ENCODE measurements around the gene ANKS1B. TPM values are rescaled to one million over a fixed set of nuclear protein-coding genes. Genes with fewer than 3 reads are reported as not detected.
"Not testable (repeated sequence)": the region's sequence is repeated elsewhere in the genome, so short reads cannot be mapped to it uniquely, and the experiment has no call there.

ANKS1B gene
- total RNA-seq, 1 experiment from 2014 or later, result 15.1 TPM

- DNase-seq (ENCODE audit: low read depth, low spot score), result peak; percentile 47
Measured at GRCh38 chr12:99334285-99335056, 650.3 kb downstream of the ANKS1B start.

DNA sequence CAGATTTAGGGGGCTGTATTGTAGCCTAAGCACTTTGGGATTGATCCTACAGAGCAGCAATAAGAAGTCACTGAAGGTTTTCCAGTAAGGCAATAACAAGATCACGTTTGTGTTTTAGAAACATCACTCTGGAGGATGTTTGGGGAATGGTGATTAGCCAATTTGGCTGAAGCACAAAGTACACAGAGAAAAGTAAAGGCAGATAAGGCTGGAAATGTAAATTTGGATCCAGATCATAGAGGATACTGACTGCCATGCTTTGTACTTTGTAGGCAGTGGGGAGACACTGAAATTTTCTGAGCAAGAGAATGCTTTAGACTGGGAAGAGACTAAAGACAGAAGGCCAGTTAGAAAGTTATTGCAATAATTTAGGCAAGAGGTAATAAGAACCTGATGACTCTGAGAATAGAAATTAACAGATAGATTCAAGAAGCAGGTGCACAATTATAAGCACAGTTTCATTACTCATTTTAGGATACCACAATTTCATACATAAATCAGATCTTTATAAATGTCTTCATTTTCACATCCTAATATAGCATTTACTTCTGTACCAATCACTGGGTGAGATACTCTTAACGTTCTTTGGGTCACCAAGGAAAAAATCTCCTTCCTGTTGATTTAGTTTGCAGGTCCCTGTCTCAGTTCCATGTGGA, 651.7 kb downstream of the ANKS1B start:
- in situ Hi-C loops (cut with HindIII; ENCODE audit: low pct_unique_long_range_greater_than_20kb, low sequenced_read_pairs), result no loop called here
- DNase-seq (ENCODE audit: low read depth, low spot score), result no peak

More at GRCh38 chr12:99334285-99335056, 650.3 kb downstream of the ANKS1B start:
- in situ Hi-C loops (cut with HindIII; ENCODE audit: low pct_unique_long_range_greater_than_20kb, low sequenced_read_pairs), result no loop called here

GRCh38 chr12:99330216-99330615, 654.5 kb downstream of the ANKS1B start:
- DNase-seq (ENCODE audit: low read depth, low spot score), result no peak
- in situ Hi-C loops (cut with HindIII; ENCODE audit: low pct_unique_long_range_greater_than_20kb, low sequenced_read_pairs), result no loop called here

GRCh38 chr12:99321210-99321609, 663.5 kb downstream of the ANKS1B start:
- in situ Hi-C loops (cut with HindIII; ENCODE audit: low pct_unique_long_range_greater_than_20kb, low sequenced_read_pairs); DNase-seq (ENCODE audit: low read depth, low spot score): not testable (repeated sequence)

DNA sequence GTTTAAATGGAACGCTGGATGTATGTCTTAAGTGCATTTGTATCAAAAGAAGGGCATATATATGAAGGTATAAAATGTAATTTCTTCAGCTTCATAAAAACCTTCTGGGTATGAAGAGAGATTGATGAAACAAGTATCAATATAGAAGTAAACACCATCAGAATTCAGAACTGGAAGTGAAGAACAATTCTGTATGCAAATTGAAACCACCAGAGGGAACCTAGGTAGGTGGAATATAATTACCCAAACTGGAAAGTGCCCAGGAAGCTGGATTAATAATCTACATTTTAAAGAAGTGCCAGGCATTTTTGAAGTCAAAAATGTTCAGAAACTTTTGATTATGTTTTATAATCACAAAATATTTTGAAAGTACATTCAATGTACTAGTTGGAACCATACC, 673.4 kb downstream of the ANKS1B start:
- in situ Hi-C loops (cut with HindIII; ENCODE audit: low pct_unique_long_range_greater_than_20kb, low sequenced_read_pairs), result no loop called here

GRCh38 chr12:99309812-99310211, 674.9 kb downstream of the ANKS1B start:
- in situ Hi-C loops (cut with HindIII; ENCODE audit: low pct_unique_long_range_greater_than_20kb, low sequenced_read_pairs), result no loop called here
- DNase-seq (ENCODE audit: low read depth, low spot score), result no peak

More for the DNA sequence above, 673.4 kb downstream of the ANKS1B start:
- no peak for DNase-seq (ENCODE audit: low read depth, low spot score)

DNA sequence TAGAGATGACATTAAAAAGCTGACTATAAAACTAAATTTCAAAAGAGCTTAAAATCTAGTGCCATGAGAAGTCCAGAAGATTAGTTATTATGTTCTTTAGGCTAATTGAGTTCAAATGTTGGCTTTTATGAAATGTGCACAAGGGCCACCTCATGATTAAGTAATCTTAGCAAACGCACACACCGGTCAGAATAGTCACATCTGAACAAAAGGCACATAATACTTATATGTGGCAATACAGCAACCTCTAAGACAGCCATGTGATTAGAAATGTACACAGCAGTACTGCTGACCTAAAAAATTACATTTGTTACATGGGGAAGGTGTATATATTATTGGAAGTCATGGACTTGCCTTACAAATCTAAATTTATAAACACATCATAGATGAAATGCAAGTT, 681.9 kb downstream of the ANKS1B start:
- in situ Hi-C loops (cut with HindIII; ENCODE audit: low pct_unique_long_range_greater_than_20kb, low sequenced_read_pairs), result no loop called here

GRCh38 chr12:99287136-99287535, 697.6 kb downstream of the ANKS1B start:
- DNase-seq (ENCODE audit: low read depth, low spot score), result peak; percentile 62
- in situ Hi-C loops (cut with HindIII; ENCODE audit: low pct_unique_long_range_greater_than_20kb, low sequenced_read_pairs), result no loop called here

More for the DNA sequence above, 681.9 kb downstream of the ANKS1B start:
- DNase-seq (ENCODE audit: low read depth, low spot score), result no peak

GRCh38 chr12:99284161-99284560, 700.6 kb downstream of the ANKS1B start:
- in situ Hi-C loops (cut with HindIII; ENCODE audit: low pct_unique_long_range_greater_than_20kb, low sequenced_read_pairs), result no loop called here
- DNase-seq (ENCODE audit: low read depth, low spot score), result no peak

- no peak for DNase-seq (ENCODE audit: low read depth, low spot score)
- in situ Hi-C loops (cut with HindIII; ENCODE audit: low pct_unique_long_range_greater_than_20kb, low sequenced_read_pairs), result no loop called here
Measured at GRCh38 chr12:99282624-99283023, 702.1 kb downstream of the ANKS1B start.

GRCh38 chr12:99282086-99282485, 702.6 kb downstream of the ANKS1B start:
- DNase-seq (ENCODE audit: low read depth, low spot score), result no peak
- in situ Hi-C loops (cut with HindIII; ENCODE audit: low pct_unique_long_range_greater_than_20kb, low sequenced_read_pairs), result no loop called here

DNA sequence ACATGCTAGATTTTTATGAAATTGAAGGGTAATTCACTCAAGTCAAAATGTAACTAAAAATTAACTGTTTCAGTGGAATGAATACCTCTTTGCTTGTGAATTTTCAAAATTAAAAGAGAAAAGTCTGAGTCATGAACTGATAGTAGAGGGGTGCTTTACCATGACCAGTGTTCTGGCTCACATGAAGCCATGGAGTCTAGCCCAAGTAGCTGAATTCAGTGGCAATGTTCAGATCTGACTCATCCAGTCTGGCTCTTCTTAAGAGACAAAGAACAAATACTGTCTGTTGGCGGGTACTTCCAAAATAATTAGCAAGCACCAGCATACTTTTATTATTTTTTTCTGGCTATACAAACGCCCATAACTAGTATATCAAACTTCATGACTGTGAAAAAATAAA, 703.5 kb downstream of the ANKS1B start:
- peak; percentile 36 for DNase-seq (ENCODE audit: low read depth, low spot score)
- in situ Hi-C loops (cut with HindIII; ENCODE audit: low pct_unique_long_range_greater_than_20kb, low sequenced_read_pairs), result no loop called here

DNA sequence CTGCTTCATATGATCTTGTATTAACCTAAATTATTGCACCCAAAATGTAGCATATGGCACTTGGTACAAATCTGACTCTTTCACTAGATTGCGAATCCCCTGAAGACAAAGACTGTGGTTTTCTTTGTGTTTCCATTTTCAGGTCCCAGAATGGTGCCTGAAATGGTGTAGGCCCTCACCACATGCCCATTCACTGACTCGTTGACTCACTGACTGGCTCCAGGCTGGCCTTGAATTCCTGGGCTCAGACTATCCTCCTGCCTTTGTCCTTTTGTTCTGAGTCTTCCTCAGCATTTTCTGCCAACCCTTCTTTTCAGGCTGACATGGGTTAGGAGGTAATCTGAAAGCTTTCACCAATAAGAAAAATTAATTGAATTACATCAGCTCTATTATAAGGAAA, 705.8 kb downstream of the ANKS1B start:
- DNase-seq (ENCODE audit: low read depth, low spot score), result no peak
- in situ Hi-C loops (cut with HindIII; ENCODE audit: low pct_unique_long_range_greater_than_20kb, low sequenced_read_pairs), result no loop called here

GRCh38 chr12:99277591-99278379, 707.0 kb downstream of the ANKS1B start:
- DNase-seq (ENCODE audit: low read depth, low spot score), result peak; percentile 96
- in situ Hi-C loops (cut with HindIII; ENCODE audit: low pct_unique_long_range_greater_than_20kb, low sequenced_read_pairs), result no loop called here

DNA sequence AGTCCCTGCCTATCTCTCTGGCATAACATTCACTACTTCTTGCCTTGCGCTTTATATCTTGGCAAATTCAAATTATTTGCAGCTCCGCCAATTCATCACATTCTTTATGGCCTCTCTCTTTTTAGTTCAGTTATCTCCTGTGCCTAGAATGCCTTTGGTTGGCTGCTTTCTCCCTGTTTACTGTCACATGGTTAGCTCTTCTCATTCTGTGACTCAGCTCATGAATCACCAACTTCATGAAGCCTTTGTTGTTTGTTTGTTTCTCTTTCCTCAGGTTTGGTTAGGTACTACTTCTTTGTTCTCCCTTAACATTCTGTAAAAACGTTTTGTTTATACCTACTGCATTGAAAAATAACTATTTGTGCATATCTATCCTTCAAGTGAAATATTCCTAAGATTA, 713.7 kb downstream of the ANKS1B start:
- in situ Hi-C loops (cut with HindIII; ENCODE audit: low pct_unique_long_range_greater_than_20kb, low sequenced_read_pairs), result no loop called here
- DNase-seq (ENCODE audit: low read depth, low spot score), result peak; percentile 32

DNA sequence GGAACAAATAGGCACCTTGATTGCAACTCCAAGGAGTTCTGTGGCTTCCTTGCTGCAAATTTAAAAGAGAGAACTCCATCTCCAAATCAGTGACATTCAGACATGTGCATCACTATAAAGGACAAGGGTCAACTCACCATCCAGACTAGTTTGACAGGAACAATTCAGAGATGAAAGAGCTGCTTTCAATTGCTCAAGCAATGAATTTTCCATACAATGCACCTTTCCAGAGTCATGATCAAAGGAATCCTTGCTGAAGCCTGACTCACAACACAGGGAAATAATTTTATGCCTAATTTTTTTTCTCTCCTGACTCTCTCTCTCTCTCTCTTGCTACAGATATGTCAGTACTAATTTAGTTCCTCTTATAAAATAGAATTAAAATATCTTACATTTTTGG, 717.7 kb downstream of the ANKS1B start:
- in situ Hi-C loops (cut with HindIII; ENCODE audit: low pct_unique_long_range_greater_than_20kb, low sequenced_read_pairs), result no loop called here
- DNase-seq (ENCODE audit: low read depth, low spot score), result no peak

GRCh38 chr12:99265648-99266047, 719.1 kb downstream of the ANKS1B start:
- DNase-seq (ENCODE audit: low read depth, low spot score), result no peak
- in situ Hi-C loops (cut with HindIII; ENCODE audit: low pct_unique_long_range_greater_than_20kb, low sequenced_read_pairs), result no loop called here

GRCh38 chr12:99261256-99261655, 723.5 kb downstream of the ANKS1B start:
- in situ Hi-C loops (cut with HindIII; ENCODE audit: low pct_unique_long_range_greater_than_20kb, low sequenced_read_pairs), result no loop called here
- DNase-seq (ENCODE audit: low read depth, low spot score), result peak; percentile 65

Measured in SK-MEL-5 (cell line).